ENCODE measurements around the gene C6orf62. TPM values are rescaled to one million over a fixed set of nuclear protein-coding genes. Genes with fewer than 3 reads are reported as not detected.
A peak's percentile ranks its signal among the peaks of the same experiment; 100 is the strongest.
"Not testable (repeated sequence)": the region's sequence is repeated elsewhere in the genome, so short reads cannot be mapped to it uniquely, and the experiment has no call there.

C6orf62 gene
- total RNA-seq, 1 donor from 2014 or later = 45.2 TPM

GRCh38 chr6:24695635-24696034, 23.3 kb downstream of the C6orf62 start:
- not testable (repeated sequence) for H3K4me3 ChIP-seq (ENCODE audit: low read depth, low read length); DNase-seq (ENCODE audit: low read depth)
- TF ChIP-seq CTCF (conservative IDR thresholded peaks at IDR 0.05; ENCODE audit: low read depth, low read length) = peak; percentile 51

- no peak for TF ChIP-seq CTCF (conservative IDR thresholded peaks at IDR 0.05; ENCODE audit: low read depth, low read length)
- DNase-seq (ENCODE audit: low read depth) = no peak
- no peak overlapping the region for H3K4me3 ChIP-seq (ENCODE audit: low read depth, low read length)
Observed at GRCh38 chr6:24694198-24694597, 24.8 kb downstream of the C6orf62 start.

GRCh38 chr6:24692848-24693592, 25.9 kb downstream of the C6orf62 start:
- H3K4me3 ChIP-seq (ENCODE audit: low read depth, low read length) = no peak overlapping the region
- no peak for TF ChIP-seq CTCF (conservative IDR thresholded peaks at IDR 0.05; ENCODE audit: low read depth, low read length)
- no peak for DNase-seq (ENCODE audit: low read depth)

GRCh38 chr6:24692415-24692814, 26.5 kb downstream of the C6orf62 start:
- DNase-seq (ENCODE audit: low read depth) = no peak
- H3K4me3 ChIP-seq (ENCODE audit: low read depth, low read length) = no peak overlapping the region
- TF ChIP-seq CTCF (conservative IDR thresholded peaks at IDR 0.05; ENCODE audit: low read depth, low read length) = no peak

- no peak for DNase-seq (ENCODE audit: low read depth)
- H3K4me3 ChIP-seq (ENCODE audit: low read depth, low read length) = no peak overlapping the region
- no peak for TF ChIP-seq CTCF (conservative IDR thresholded peaks at IDR 0.05; ENCODE audit: low read depth, low read length)
Observed at GRCh38 chr6:24692003-24692402, 27.0 kb downstream of the C6orf62 start.

- DNase-seq (ENCODE audit: low read depth) = no peak
- no peak overlapping the region for H3K4me3 ChIP-seq (ENCODE audit: low read depth, low read length)
- no peak for TF ChIP-seq CTCF (conservative IDR thresholded peaks at IDR 0.05; ENCODE audit: low read depth, low read length)
Observed at GRCh38 chr6:24691550-24691949, 27.4 kb downstream of the C6orf62 start.

GRCh38 chr6:24690593-24690992, 28.4 kb downstream of the C6orf62 start:
- no peak overlapping the region for H3K4me3 ChIP-seq (ENCODE audit: low read depth, low read length)
- no peak for TF ChIP-seq CTCF (conservative IDR thresholded peaks at IDR 0.05; ENCODE audit: low read depth, low read length)
- no peak for DNase-seq (ENCODE audit: low read depth)
